Panc1 (cell line): ENCODE measurements around the gene ISCA2. TPM values are rescaled to one million over a fixed set of nuclear protein-coding genes. Genes with fewer than 3 reads are reported as not detected.

ENCODE experiments used
- ATAC-seq: fragments of 200-7000 bp; cut with Tn5 transposase; 2 replicates; pipeline ENCODE4 v1.9.1; 2020; ENCODE audit warnings: mild to moderate bottlenecking, moderate library complexity
- BruUV-seq: library from RNA; stranded (reverse); fragments of 400-500 nt; replicated peaks from 2 replicates; lab custom pipeline; 2021; lab: Mats Ljungman, UMichigan
- CTCF ChIA-PET: fragments of 300-600 bp; sonication (Branson Sonifier 250); formaldehyde crosslinking; loops from one replicate; lab custom pipeline; 2022; ENCODE audit warnings: antibody characterized with exemption; lab: Charles Lee
- POLR2A ChIA-PET: fragments of 300-600 bp; sonication (Branson Sonifier 250); formaldehyde crosslinking; loops from one replicate; lab custom pipeline; 2022; ENCODE audit warnings: antibody characterized with exemption; lab: Charles Lee
- DNase-seq: peaks from one replicate; pipeline ENCODE4 v3.0.0-alpha.2; 2010; ENCODE audit warnings: low read depth, low spot score
- H3K27ac ChIP-seq: 2 replicates; pipeline ENCODE4 v1.5.1; 2011; ENCODE audit warnings: mild to moderate bottlenecking, low read length, inconsistent platforms
- H3K27me3 ChIP-seq: fragments of 200-500 bp; sonication (Bioruptor generic); 2 replicates; pipeline ENCODE4 v1.6.0; 2014; ENCODE audit warnings: low read length, inconsistent platforms; ENCODE audit not compliant: control insufficient read depth, insufficient read depth
- H3K36me3 ChIP-seq: fragments of 200-500 bp; sonication (Bioruptor generic); 2 replicates; pipeline ENCODE4 v1.5.1; 2014; ENCODE audit warnings: inconsistent platforms, mild to moderate bottlenecking, low read length, moderate library complexity; ENCODE audit not compliant: control insufficient read depth, insufficient read depth
- H3K4me1 ChIP-seq: 2 replicates; pipeline ENCODE4 v1.5.1; 2011; ENCODE audit warnings: inconsistent platforms, mild to moderate bottlenecking, low read length, moderate library complexity; ENCODE audit not compliant: control insufficient read depth, insufficient read depth
- H3K4me3 ChIP-seq, 2 experiments: 2 replicates each; pipeline ENCODE4 v1.5.1; 2011 to 2012; ENCODE audit warnings: low read depth in 2 of 2, low read length in 2 of 2, mild to moderate bottlenecking in 2 of 2, inconsistent platforms in 1 of 2, moderate library complexity in 1 of 2
- H3K9me3 ChIP-seq: fragments of 200-500 bp; sonication (Bioruptor generic); 2 replicates; pipeline ENCODE4 v1.5.1; 2014; ENCODE audit warnings: low read depth, mild to moderate bottlenecking, inconsistent platforms, low read length, moderate library complexity; ENCODE audit not compliant: control insufficient read depth, insufficient read depth
- POLR2AphosphoS5 ChIP-seq: IDR thresholded peaks from 2 replicates; pipeline ENCODE4 v1.6.1; 2012; ENCODE audit warnings: mild to moderate bottlenecking, low read depth, low read length, moderate library complexity
- SIN3A ChIP-seq: IDR thresholded peaks from 2 replicates; pipeline ENCODE4 v1.6.1; 2012; ENCODE audit warnings: low read depth, mild to moderate bottlenecking, low read length, moderate library complexity, borderline replicate concordance; ENCODE audit not compliant: insufficient read depth
- TCF7L2 ChIP-seq: IDR thresholded peaks from 2 replicates; pipeline ENCODE4 v1.6.1; 2011; ENCODE audit warnings: mild to moderate bottlenecking, low read depth, low read length, inconsistent platforms
- in situ Hi-C: cut with HindIII; loops from 2 replicates; pipeline ENCODE4 v1.10.0; 2016; ENCODE audit warnings: low sequenced_read_pairs, low pct_unique_long_range_greater_than_20kb
- intact Hi-C: fragments of 100-400 bp; cut with micrococcal nuclease; formaldehyde crosslinking; loops from one replicate; pipeline ENCODE4 v1.10.0; 2022; ENCODE audit not compliant: unreplicated experiment
- total RNA-seq: library from RNA; stranded (reverse); gene quantifications from one replicate; pipeline ENCODE4 v1.2.1, GENCODE V29; 2021; ENCODE audit not compliant: unreplicated experiment
- TF ChIP-seq, protein P1 (sequence below): fragments of 450-650 bp; IDR thresholded peaks from 2 replicates; pipeline ENCODE4 v1.5.1; 2017; ENCODE audit warnings: mild to moderate bottlenecking
- TF ChIP-seq, protein P2 (sequence below), 2 experiments: IDR thresholded peaks; 2 replicates each; pipeline ENCODE4 v1.6.1; 2011 to 2012; ENCODE audit warnings: low read depth in 2 of 2, control low read depth in 1 of 2, low read length in 1 of 2, mild to moderate bottlenecking in 1 of 2, moderate library complexity in 1 of 2; ENCODE audit not compliant: insufficient read depth in 1 of 2

The ISCA2 gene
- total RNA-seq, 1 experiment from 2014 or later, result 26.1 TPM

DNA sequence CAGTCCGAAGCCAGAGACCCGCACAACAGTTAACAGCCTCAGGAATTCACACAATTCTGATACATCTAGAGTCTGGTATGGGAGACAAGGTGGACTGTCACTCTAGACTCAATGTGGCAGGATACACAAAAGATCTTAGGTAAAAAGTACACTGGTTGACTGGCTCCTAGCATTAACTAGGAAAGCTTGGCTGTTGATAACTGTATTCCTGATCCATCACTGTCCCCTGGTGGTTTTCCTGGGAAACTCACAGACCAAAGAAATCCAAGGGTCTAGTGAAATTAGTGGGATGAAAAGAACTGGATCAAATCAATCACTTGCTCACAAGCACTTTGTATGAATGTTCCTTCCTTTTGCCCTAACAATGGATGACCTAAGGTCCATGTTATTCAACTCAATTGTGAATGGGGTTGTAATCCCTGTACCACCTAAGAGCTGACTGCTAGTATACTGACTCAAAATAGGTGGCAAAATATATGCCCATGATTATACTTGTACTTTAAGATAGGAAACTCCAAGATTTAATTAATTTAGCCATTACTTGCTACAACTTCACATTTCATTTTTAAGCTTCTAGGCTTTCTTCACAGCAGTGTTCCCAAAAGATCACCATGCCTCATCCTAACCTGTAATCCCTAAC lies 14.4 kb upstream of the ISCA2 start:
- DNase-seq (no peak), ATAC-seq (peak; percentile 80)
- intact Hi-C loops (loop anchor here (1.0 kb wide), 1 partner anchor 117 kb away; no protein-coding TSS in a partner anchor), in situ Hi-C loops (no loop called here)
- Histone ChIP-seq H3K4me3 (no peak overlapping the region), H3K4me1 (no peaks in the 10 kb centered on the region), H3K27me3 (no peaks in the 10 kb centered on the region), H3K27ac (no peak overlapping the region), H3K36me3 (no peaks in the 10 kb centered on the region), H3K9me3 (no peaks in the 10 kb centered on the region)
- TF ChIP-seq SIN3A (no peak), TCF7L2 (no peak), POLR2AphosphoS5 (no peak)
- TF ChIP-seq, protein P1, sequence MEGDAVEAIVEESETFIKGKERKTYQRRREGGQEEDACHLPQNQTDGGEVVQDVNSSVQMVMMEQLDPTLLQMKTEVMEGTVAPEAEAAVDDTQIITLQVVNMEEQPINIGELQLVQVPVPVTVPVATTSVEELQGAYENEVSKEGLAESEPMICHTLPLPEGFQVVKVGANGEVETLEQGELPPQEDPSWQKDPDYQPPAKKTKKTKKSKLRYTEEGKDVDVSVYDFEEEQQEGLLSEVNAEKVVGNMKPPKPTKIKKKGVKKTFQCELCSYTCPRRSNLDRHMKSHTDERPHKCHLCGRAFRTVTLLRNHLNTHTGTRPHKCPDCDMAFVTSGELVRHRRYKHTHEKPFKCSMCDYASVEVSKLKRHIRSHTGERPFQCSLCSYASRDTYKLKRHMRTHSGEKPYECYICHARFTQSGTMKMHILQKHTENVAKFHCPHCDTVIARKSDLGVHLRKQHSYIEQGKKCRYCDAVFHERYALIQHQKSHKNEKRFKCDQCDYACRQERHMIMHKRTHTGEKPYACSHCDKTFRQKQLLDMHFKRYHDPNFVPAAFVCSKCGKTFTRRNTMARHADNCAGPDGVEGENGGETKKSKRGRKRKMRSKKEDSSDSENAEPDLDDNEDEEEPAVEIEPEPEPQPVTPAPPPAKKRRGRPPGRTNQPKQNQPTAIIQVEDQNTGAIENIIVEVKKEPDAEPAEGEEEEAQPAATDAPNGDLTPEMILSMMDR, result peak; percentile 81
- TF ChIP-seq, protein P2, sequence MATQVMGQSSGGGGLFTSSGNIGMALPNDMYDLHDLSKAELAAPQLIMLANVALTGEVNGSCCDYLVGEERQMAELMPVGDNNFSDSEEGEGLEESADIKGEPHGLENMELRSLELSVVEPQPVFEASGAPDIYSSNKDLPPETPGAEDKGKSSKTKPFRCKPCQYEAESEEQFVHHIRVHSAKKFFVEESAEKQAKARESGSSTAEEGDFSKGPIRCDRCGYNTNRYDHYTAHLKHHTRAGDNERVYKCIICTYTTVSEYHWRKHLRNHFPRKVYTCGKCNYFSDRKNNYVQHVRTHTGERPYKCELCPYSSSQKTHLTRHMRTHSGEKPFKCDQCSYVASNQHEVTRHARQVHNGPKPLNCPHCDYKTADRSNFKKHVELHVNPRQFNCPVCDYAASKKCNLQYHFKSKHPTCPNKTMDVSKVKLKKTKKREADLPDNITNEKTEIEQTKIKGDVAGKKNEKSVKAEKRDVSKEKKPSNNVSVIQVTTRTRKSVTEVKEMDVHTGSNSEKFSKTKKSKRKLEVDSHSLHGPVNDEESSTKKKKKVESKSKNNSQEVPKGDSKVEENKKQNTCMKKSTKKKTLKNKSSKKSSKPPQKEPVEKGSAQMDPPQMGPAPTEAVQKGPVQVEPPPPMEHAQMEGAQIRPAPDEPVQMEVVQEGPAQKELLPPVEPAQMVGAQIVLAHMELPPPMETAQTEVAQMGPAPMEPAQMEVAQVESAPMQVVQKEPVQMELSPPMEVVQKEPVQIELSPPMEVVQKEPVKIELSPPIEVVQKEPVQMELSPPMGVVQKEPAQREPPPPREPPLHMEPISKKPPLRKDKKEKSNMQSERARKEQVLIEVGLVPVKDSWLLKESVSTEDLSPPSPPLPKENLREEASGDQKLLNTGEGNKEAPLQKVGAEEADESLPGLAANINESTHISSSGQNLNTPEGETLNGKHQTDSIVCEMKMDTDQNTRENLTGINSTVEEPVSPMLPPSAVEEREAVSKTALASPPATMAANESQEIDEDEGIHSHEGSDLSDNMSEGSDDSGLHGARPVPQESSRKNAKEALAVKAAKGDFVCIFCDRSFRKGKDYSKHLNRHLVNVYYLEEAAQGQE (IDR thresholded peaks at IDR 0.05; ENCODE audit: insufficient read depth in 1 of 2, low read depth in 2 of 2, low read length in 1 of 2), result no peak
- ChIA-PET POLR2A (no interaction called here), CTCF (no interaction called here)
- no TSS peak for BruUV-seq

DNA sequence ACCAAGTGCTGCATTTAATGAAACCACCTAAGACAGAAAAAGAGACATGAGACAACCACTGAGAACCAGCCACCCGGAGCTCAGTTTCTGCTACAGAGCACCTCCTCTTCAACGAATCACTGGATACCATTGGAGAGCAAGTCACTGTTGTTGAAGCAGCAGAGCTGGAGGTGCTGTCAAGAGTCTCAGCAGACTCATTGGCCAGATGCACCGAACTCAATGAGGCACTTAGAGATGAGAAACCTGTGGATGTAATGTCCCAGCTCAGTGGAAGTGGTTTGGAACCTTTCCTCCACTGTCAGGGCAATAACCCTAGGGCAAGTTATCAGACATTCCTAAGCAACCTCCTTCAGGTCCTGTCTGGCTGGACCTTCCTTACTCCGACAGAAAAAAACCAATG lies 13.5 kb upstream of the ISCA2 start:
- Histone ChIP-seq H3K27ac (no peak overlapping the region), H3K27me3 (no peaks in the 10 kb centered on the region), H3K36me3 (no peaks in the 10 kb centered on the region), H3K4me1 (no peaks in the 10 kb centered on the region), H3K9me3 (no peaks in the 10 kb centered on the region), H3K4me3 (no peak overlapping the region)
- POLR2A ChIA-PET, result no interaction called here
- CTCF ChIA-PET, result no interaction called here
- in situ Hi-C loops, result no loop called here
- intact Hi-C loops, result no loop called here
- DNase-seq (no peak), ATAC-seq (no peak)
- no peak for TF ChIP-seq SIN3A
- TF ChIP-seq, protein P1, result no peak
- TF ChIP-seq, protein P2 (IDR thresholded peaks at IDR 0.05; ENCODE audit: insufficient read depth in 1 of 2, low read depth in 2 of 2, low read length in 1 of 2), result no peak
- no peak for TF ChIP-seq TCF7L2
- TF ChIP-seq POLR2AphosphoS5, result no peak
- BruUV-seq, result no TSS peak
